ENCODE results near the gene SOX2. TPM values are rescaled to one million over a fixed set of nuclear protein-coding genes. Genes with fewer than 3 reads are reported as not detected.

SOX2 gene
- total RNA-seq (ENCODE audit: low replicate concordance): 20.5 and 70.4 TPM in 2 replicates
- long read RNA-seq, partial matches to known transcripts: 0 of 2 reads
- long read RNA-seq, other reads (novel, unspliced or antisense): 0 of 2 reads

- DNase-seq (ENCODE audit: extremely low spot score, unreplicated experiment): peak; percentile 89
- no peak for TF ChIP-seq CTCF (conservative IDR thresholded peaks at IDR 0.05)
- Mint-ChIP-seq H3K27me3 (peaks cover 75% of the 10 kb centered on the region), H3K36me3 (peaks cover 3% of the 10 kb centered on the region), H3K27ac (peak within 1 kb of the TSS; percentile 79), H3K9me3 (no peaks in the 10 kb centered on the region), H3K4me3 (peak within 1 kb of the TSS; percentile 93), H3K4me1 (ENCODE audit: unreplicated experiment) (peaks cover 10% of the 10 kb centered on the region)
Measured at GRCh38 chr3:181711325-181712135, at the start of gene SOX2. Gene SOX2, plus strand, starts transcription at chr3:181711925. Its CDS starts 436 bp downstream, at chr3:181712361.

GRCh38 chr3:181683563-181683962 is 28.2 kb upstream of the SOX2 start:
- Mint-ChIP-seq H3K9me3 (no peaks in the 10 kb centered on the region), H3K4me3 (no peak overlapping the region), H3K27me3 (peaks cover 9% of the 10 kb centered on the region), H3K4me1 (ENCODE audit: unreplicated experiment) (no peaks in the 10 kb centered on the region), H3K27ac (no peak overlapping the region), H3K36me3 (no peaks in the 10 kb centered on the region)
- no peak for DNase-seq (ENCODE audit: extremely low spot score, unreplicated experiment)
- TF ChIP-seq CTCF (conservative IDR thresholded peaks at IDR 0.05): no peak

GRCh38 chr3:181687190-181687589 is 24.5 kb upstream of the SOX2 start:
- Mint-ChIP-seq H3K4me1 (ENCODE audit: unreplicated experiment) (no peaks in the 10 kb centered on the region), H3K27me3 (peaks cover 14% of the 10 kb centered on the region), H3K4me3 (no peak overlapping the region), H3K27ac (no peak overlapping the region), H3K36me3 (no peaks in the 10 kb centered on the region), H3K9me3 (no peaks in the 10 kb centered on the region)
- no peak for TF ChIP-seq CTCF (conservative IDR thresholded peaks at IDR 0.05)
- no peak for DNase-seq (ENCODE audit: extremely low spot score, unreplicated experiment)

GRCh38 chr3:181687731-181688130 is 24.0 kb upstream of the SOX2 start:
- no peak overlapping the region for H3K4me3 Mint-ChIP-seq
- no peak overlapping the region for H3K27ac Mint-ChIP-seq
- H3K4me1 Mint-ChIP-seq (ENCODE audit: unreplicated experiment): no peaks in the 10 kb centered on the region
- DNase-seq (ENCODE audit: extremely low spot score, unreplicated experiment): no peak
- TF ChIP-seq CTCF (conservative IDR thresholded peaks at IDR 0.05): no peak
- no peaks in the 10 kb centered on the region for H3K9me3 Mint-ChIP-seq
- peaks cover 14% of the 10 kb centered on the region for H3K27me3 Mint-ChIP-seq
- no peaks in the 10 kb centered on the region for H3K36me3 Mint-ChIP-seq

GRCh38 chr3:181689546-181689945 is 22.2 kb upstream of the SOX2 start:
- TF ChIP-seq CTCF (conservative IDR thresholded peaks at IDR 0.05): no peak
- H3K27me3 Mint-ChIP-seq: peaks cover 11% of the 10 kb centered on the region
- no peak for DNase-seq (ENCODE audit: extremely low spot score, unreplicated experiment)
- no peak overlapping the region for H3K27ac Mint-ChIP-seq
- no peaks in the 10 kb centered on the region for H3K36me3 Mint-ChIP-seq
- H3K9me3 Mint-ChIP-seq: no peaks in the 10 kb centered on the region
- no peaks in the 10 kb centered on the region for H3K4me1 Mint-ChIP-seq (ENCODE audit: unreplicated experiment)
- no peak overlapping the region for H3K4me3 Mint-ChIP-seq
